H1 (cell line): ENCODE data around the gene DUS1L. TPM values are rescaled to one million over a fixed set of nuclear protein-coding genes. Genes with fewer than 3 reads are reported as not detected.

Experiments used
- CTCF ChIA-PET: fragments of 300-600 bp; sonication (Branson Sonifier 250); formaldehyde crosslinking; loops from one replicate; lab custom pipeline; 2021; ENCODE audit not compliant: partially characterized antibody; lab: Charles Lee
- POLR2A ChIA-PET: fragments of 300-600 bp; sonication (Branson Sonifier 250); formaldehyde crosslinking; loops from one replicate; lab custom pipeline; 2021; ENCODE audit warnings: inconsistent platforms; ENCODE audit not compliant: partially characterized antibody; lab: Charles Lee
- DNase-seq, 2 experiments: peaks; one replicate each; pipeline versions ENCODE4 v3.0.0 to v3.0.0-alpha.2; 2010 to 2022; ENCODE audit warnings: low spot score in 2 of 2, low read depth in 1 of 2, mixed read lengths in 1 of 2
- FAIRE-seq: peaks from 2 replicates; lab custom pipeline; 2011; peaks lifted over from hg19 to GRCh38; lab: Jason Lieb, UNC
- H2AFZ ChIP-seq: 2 replicates; pipeline ENCODE4 v1.8.1; 2012; ENCODE audit warnings: low read length, inconsistent platforms
- H2AK5ac ChIP-seq: 2 replicates; pipeline ENCODE4 v1.6.1; 2013; ENCODE audit warnings: low read depth, low read length
- H2BK120ac ChIP-seq: replicated peaks from 2 replicates; pipeline ENCODE3; 2013; ENCODE audit warnings: low read depth, low read length, inconsistent platforms
- H2BK12ac ChIP-seq: 2 replicates; pipeline ENCODE4 v1.6.1; 2013; ENCODE audit warnings: low read depth, low read length
- H2BK15ac ChIP-seq: 2 replicates; pipeline ENCODE4 v1.6.1; 2013; ENCODE audit warnings: low read length
- H2BK20ac ChIP-seq: 2 replicates; pipeline ENCODE4 v1.6.1; 2013; ENCODE audit warnings: low read length
- H2BK5ac ChIP-seq: 2 replicates; pipeline ENCODE4 v1.6.1; 2013; ENCODE audit warnings: low read depth, low read length
- H3K14ac ChIP-seq: 2 replicates; pipeline ENCODE4 v1.6.1; 2013; ENCODE audit warnings: inconsistent platforms; ENCODE audit not compliant: insufficient read length
- H3K18ac ChIP-seq: 2 replicates; pipeline ENCODE4 v1.6.1; 2013; ENCODE audit warnings: low read length; ENCODE audit errors: extremely low read depth
- H3K23ac ChIP-seq: 2 replicates; pipeline ENCODE4 v1.6.1; 2013; ENCODE audit warnings: inconsistent platforms; ENCODE audit not compliant: insufficient read length
- H3K23me2 ChIP-seq: 2 replicates; pipeline ENCODE4 v1.6.1; 2013; ENCODE audit warnings: low read depth, low read length
- H3K27ac ChIP-seq: 2 replicates; pipeline ENCODE4 v1.6.1; 2011; ENCODE audit warnings: low read depth, low read length, inconsistent platforms
- H3K27me3 ChIP-seq, 4 experiments: replicated peaks in 1 of 4; 1 replicate in 1 of 4; 2 replicates in 3 of 4; pipeline versions ENCODE4 v1.6.1 to v1.8.1; 2011 to 2013; ENCODE audit warnings: low read length in 3 of 4, mild to moderate bottlenecking in 3 of 4, inconsistent platforms in 2 of 4, mixed read lengths in 2 of 4, moderate library complexity in 1 of 4; ENCODE audit not compliant: control insufficient read depth in 3 of 4, insufficient read depth in 3 of 4; ENCODE audit errors: extremely low read depth in 1 of 4
- H3K36me3 ChIP-seq, 4 experiments: 2 replicates each; pipeline versions ENCODE4 v1.6.1 to v1.8.1; 2011 to 2013; ENCODE audit warnings: mild to moderate bottlenecking in 4 of 4, low read length in 3 of 4, moderate library complexity in 2 of 4, control low read depth in 1 of 4, inconsistent platforms in 1 of 4; ENCODE audit not compliant: insufficient read depth in 4 of 4, control insufficient read depth in 2 of 4
- H3K4ac ChIP-seq: replicated peaks from 2 replicates; pipeline ENCODE3; 2013; ENCODE audit warnings: low read length, low read depth, mixed read lengths, inconsistent platforms; ENCODE audit not compliant: insufficient read length
- H3K4me1 ChIP-seq, 4 experiments: replicated peaks in 1 of 4; 1 replicate in 1 of 4; 2 replicates in 3 of 4; pipeline versions ENCODE4 v1.6.1 to v1.8.1; 2011 to 2013; ENCODE audit warnings: low read length in 3 of 4, inconsistent platforms in 2 of 4, mixed read lengths in 1 of 4; ENCODE audit not compliant: insufficient read depth in 4 of 4, control insufficient read depth in 3 of 4
- H3K4me2 ChIP-seq, 2 experiments: 2 replicates each; pipeline versions ENCODE4 v1.6.1 to v1.8.1; 2011 to 2013; ENCODE audit warnings: low read depth in 2 of 2, low read length in 2 of 2, control low read depth in 1 of 2, inconsistent platforms in 1 of 2, mild to moderate bottlenecking in 1 of 2; ENCODE audit not compliant: insufficient read depth in 1 of 2
- H3K4me3 ChIP-seq, 4 experiments: fragments of 200-600, 300-600 bp in 1 of 4; sonication (generic), shearing (Covaris generic), sonication (Bioruptor Twin) in 1 of 4; 2 replicates each; pipeline versions ENCODE4 v1.5.1 to v1.8.1; 2011 to 2016; ENCODE audit warnings: low read length in 4 of 4, low read depth in 3 of 4, control low read depth in 2 of 4, inconsistent platforms in 2 of 4, mild to moderate bottlenecking in 2 of 4, mixed read lengths in 1 of 4, moderate library complexity in 1 of 4; ENCODE audit not compliant: insufficient read depth in 2 of 4; ENCODE audit errors: extremely low read depth in 1 of 4
- H3K56ac ChIP-seq: replicated peaks from 2 replicates; pipeline ENCODE3; 2013; ENCODE audit warnings: low read depth, mild to moderate bottlenecking, mixed read lengths, low read length, inconsistent platforms; ENCODE audit not compliant: insufficient read length
- H3K79me1 ChIP-seq: 2 replicates; pipeline ENCODE4 v1.6.1; 2013; ENCODE audit warnings: low read depth, low read length, control low read depth
- H3K79me2 ChIP-seq, 2 experiments: 2 replicates each; pipeline versions ENCODE4 v1.6.1 to v1.8.1; 2012 to 2013; ENCODE audit warnings: low read length in 2 of 2, mild to moderate bottlenecking in 2 of 2, inconsistent platforms in 1 of 2; ENCODE audit not compliant: insufficient read depth in 2 of 2, control insufficient read depth in 1 of 2
- H3K9ac ChIP-seq, 4 experiments: replicated peaks in 1 of 4; 1 replicate in 1 of 4; 2 replicates in 3 of 4; pipeline versions ENCODE4 v1.6.1 to v1.8.1; 2011 to 2013; ENCODE audit warnings: low read depth in 3 of 4, low read length in 3 of 4, control low read depth in 2 of 4, mild to moderate bottlenecking in 2 of 4, moderate library complexity in 2 of 4, inconsistent platforms in 1 of 4; ENCODE audit errors: extremely low read depth in 1 of 4
- H3K9me3 ChIP-seq, 2 experiments: 2 replicates each; pipeline versions ENCODE4 v1.6.1 to v1.8.1; 2012 to 2013; ENCODE audit warnings: mild to moderate bottlenecking in 2 of 2, moderate library complexity in 2 of 2, control low read depth in 1 of 2, inconsistent platforms in 1 of 2, low read depth in 1 of 2, low read length in 1 of 2, mixed read lengths in 1 of 2; ENCODE audit not compliant: insufficient read depth in 2 of 2
- H4K20me1 ChIP-seq, 2 experiments: replicated peaks in 1 of 2; 2 replicates each; pipeline versions ENCODE3 to v1.8.1; 2011 to 2013; ENCODE audit warnings: inconsistent platforms in 2 of 2, low read length in 2 of 2, mild to moderate bottlenecking in 1 of 2; ENCODE audit not compliant: insufficient read depth in 2 of 2, control insufficient read depth in 1 of 2
- H4K5ac ChIP-seq: 2 replicates; pipeline ENCODE4 v1.6.1; 2013; ENCODE audit warnings: low read length, low read depth, mixed read lengths, inconsistent platforms; ENCODE audit not compliant: insufficient read length
- H4K8ac ChIP-seq: 2 replicates; pipeline ENCODE4 v1.8.0; 2013; ENCODE audit warnings: mild to moderate bottlenecking, moderate library complexity, low read length, inconsistent platforms; ENCODE audit not compliant: insufficient read depth; ENCODE audit errors: extremely low read depth
- H4K91ac ChIP-seq: replicated peaks from 2 replicates; pipeline ENCODE3; 2013; ENCODE audit warnings: low read length, mixed read lengths, inconsistent platforms; ENCODE audit not compliant: insufficient read length
- CREB1 ChIP-seq: IDR thresholded peaks from 2 replicates; pipeline ENCODE4 v1.6.1; 2012; ENCODE audit warnings: inconsistent platforms
- WGBS, 2 experiments: shearing (Covaris generic) in 1 of 2; methylation state at CpG; one replicate each; pipeline versions ENCODE4 v1.1.6 to v1.1.7; 2013 to 2015; ENCODE audit warnings: low lambda C conversion rate in 2 of 2, mixed read lengths in 2 of 2, inconsistent platforms in 1 of 2, low coverage in 1 of 2, missing lambda C conversion rate in 1 of 2; ENCODE audit not compliant: insufficient replicate concordance in 2 of 2, insufficient coverage in 1 of 2, insufficient read length in 1 of 2; ENCODE audit errors: extremely low coverage in 1 of 2, missing lambda C conversion rate in 1 of 2; 5-methylcytosine and 5-hydroxymethylcytosine counted together
- polyA plus RNA-seq, 7 experiments: library from polyadenylated mRNA; depleted of rRNA in 3 of 7; stranded (reverse) in 5 of 7; unstranded in 2 of 7; fragments of >200 nt in 5 of 7; fragments of 200-250 nt in 2 of 7; gene quantifications; 1 replicate in 5 of 7; 2 replicates in 1 of 7; 4 replicates in 1 of 7; pipeline versions ENCODE4 v1.2.1 to v1.2.3, GENCODE V29; 2011 to 2013; ENCODE audit warnings: missing spikeins in 2 of 7, mixed read lengths in 2 of 7
- total RNA-seq: library from RNA; stranded (reverse); fragmentation: NEBNext Ultra II Directional; extraction: Animal tissue kit (Norgen Biotek cat#: 25700); gene quantifications from 2 replicates; pipeline ENCODE4 v1.2.1, GENCODE V29; 2021
- TF ChIP-seq, protein P1 (sequence below): IDR thresholded peaks from 2 replicates; pipeline ENCODE4 v1.6.1; 2012; ENCODE audit warnings: inconsistent platforms

Gene DUS1L
- total and polyA plus RNA-seq, 2 of the 8 experiments (the other 6 are each of a cell fraction or from before 2014, with no cell fraction given) = 34.5 to 69.1 TPM

DNA sequence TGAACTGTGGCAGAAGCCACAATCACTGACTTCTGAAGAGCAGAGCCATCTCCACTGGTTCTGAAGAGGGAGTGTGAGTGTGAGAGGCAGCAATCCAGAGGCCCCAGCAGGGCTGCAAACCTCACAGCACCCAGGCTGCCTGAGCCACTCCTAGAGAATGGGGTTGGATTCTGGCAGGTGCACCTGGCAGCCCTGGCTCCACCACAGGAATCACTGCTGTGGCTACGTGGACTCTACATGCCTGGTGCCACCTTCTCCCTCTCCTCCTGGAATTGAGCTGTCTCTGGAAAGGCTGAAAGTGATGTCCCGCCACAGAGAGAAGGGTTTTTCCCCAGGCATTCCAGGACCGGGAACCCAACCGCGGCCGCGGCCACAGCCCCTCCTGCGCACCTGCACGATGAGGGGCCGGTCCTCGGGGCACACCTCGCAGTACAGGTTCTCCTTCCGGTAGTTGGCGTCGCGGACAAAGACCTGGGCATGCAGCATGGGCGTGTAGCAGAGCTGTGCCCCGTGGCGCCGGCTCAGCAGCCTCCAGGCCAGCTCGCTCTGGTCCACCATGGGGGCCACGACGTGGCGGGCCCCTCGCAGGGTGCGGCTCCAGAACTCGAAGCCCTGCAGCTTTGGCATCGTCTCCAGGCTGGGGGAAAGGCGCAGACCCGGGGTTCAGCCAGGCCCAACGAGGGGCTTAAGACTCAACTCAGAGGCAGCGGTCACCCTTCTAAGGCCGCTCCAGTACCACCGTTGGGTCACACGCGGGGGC lies 991 bp downstream of the DUS1L start:
- Histone ChIP-seq H2BK20ac (no peak overlapping the region), H3K23ac (no peak overlapping the region), H3K4me1 (peaks cover 0 to 10% (median 5%) of the 10 kb centered on the region in 4 experiments; a peak in 5 of 7 replicates), H3K56ac (no peak overlapping the region), H2BK120ac (no peak overlapping the region), H3K36me3 (peaks cover 8 to 17% (median 14%) of the 10 kb centered on the region in 4 experiments; a peak in 5 of 8 replicates), H3K79me2 (no peaks in the 10 kb centered on the region), H3K23me2 (peaks cover 8% of the 10 kb centered on the region; the same call in 1 of the 2 replicates), H3K27me3 (no peaks in the 10 kb centered on the region), H4K20me1 (peaks cover 0 to 3% of the 10 kb centered on the region in 2 experiments), H4K8ac (peak overlapping the region; percentile 93; the same call in 1 of the 2 replicates), H3K9me3 (no peaks in the 10 kb centered on the region), H2BK5ac (no peak overlapping the region), H3K9ac (peak overlapping the region; percentile 4 to 93 (median 58); a peak in 6 of 7 replicates), H4K5ac (no peak overlapping the region), H3K4me3 (peak overlapping the region; percentile 53 to 93 (median 77)), H3K4ac (no peak overlapping the region), H3K27ac (no peak overlapping the region), H3K4me2 (peak overlapping the region; percentile 37 to 79), H2BK15ac (no peak overlapping the region), H2AFZ (no peak overlapping the region), H3K14ac (no peak overlapping the region), H3K18ac (no peak overlapping the region)
- ChIA-PET POLR2A (interaction anchor here (0.9 to 16.2 kb wide), 20 partner anchors 9 to 138 kb away, joined by 3 to 161 read pairs (median 4); partner anchors contain the start of genes DCXR, GPS1, RAC3 and RFNG), CTCF (interaction anchor here (0.7 to 4.3 kb wide), 10 partner anchors 9 to 137 kb away, joined by 3 to 21 read pairs (median 3); partner anchors contain the start of gene RAC3)
- no peak for DNase-seq
- 77% methylated on average over 23 of the region's 36 CpGs; no CpG with 5 or more reads in 1 of the 2 experiments for WGBS, 2 experiments
- TF ChIP-seq, protein P1, sequence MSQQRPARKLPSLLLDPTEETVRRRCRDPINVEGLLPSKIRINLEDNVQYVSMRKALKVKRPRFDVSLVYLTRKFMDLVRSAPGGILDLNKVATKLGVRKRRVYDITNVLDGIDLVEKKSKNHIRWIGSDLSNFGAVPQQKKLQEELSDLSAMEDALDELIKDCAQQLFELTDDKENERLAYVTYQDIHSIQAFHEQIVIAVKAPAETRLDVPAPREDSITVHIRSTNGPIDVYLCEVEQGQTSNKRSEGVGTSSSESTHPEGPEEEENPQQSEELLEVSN = no peak
- TF ChIP-seq CREB1 = no peak
- TF ChIP-seq, all 59 proteins: peak for 0
- H2AK5ac ChIP-seq = no peak overlapping the region
- H4K91ac ChIP-seq = no peak overlapping the region
- no peak for FAIRE-seq
- no peak overlapping the region for H2BK12ac ChIP-seq
- peaks cover 5% of the 10 kb centered on the region; the same call in 1 of the 2 replicates for H3K79me1 ChIP-seq
